H1 (cell line): ENCODE results near the gene PRC1. TPM values are rescaled to one million over a fixed set of nuclear protein-coding genes. Genes with fewer than 3 reads are reported as not detected.
A peak's percentile ranks its signal among the peaks of the same experiment; 100 is the strongest.

Source experiments
- CTCF ChIA-PET: fragments of 300-600 bp; sonication (Branson Sonifier 250); formaldehyde crosslinking; loops from one replicate; lab custom pipeline; 2021; ENCODE audit not compliant: partially characterized antibody; lab: Charles Lee
- POLR2A ChIA-PET: fragments of 300-600 bp; sonication (Branson Sonifier 250); formaldehyde crosslinking; loops from one replicate; lab custom pipeline; 2021; ENCODE audit warnings: inconsistent platforms; ENCODE audit not compliant: partially characterized antibody; lab: Charles Lee
- DNase-seq, 2 experiments: peaks; one replicate each; pipeline versions ENCODE4 v3.0.0 to v3.0.0-alpha.2; 2010 to 2022; ENCODE audit warnings: low spot score in 2 of 2, low read depth in 1 of 2, mixed read lengths in 1 of 2
- FAIRE-seq: peaks from 2 replicates; lab custom pipeline; 2011; peaks lifted over from hg19 to GRCh38; lab: Jason Lieb, UNC
- H2AFZ ChIP-seq: 2 replicates; pipeline ENCODE4 v1.8.1; 2012; ENCODE audit warnings: low read length, inconsistent platforms
- H2AK5ac ChIP-seq: 2 replicates; pipeline ENCODE4 v1.6.1; 2013; ENCODE audit warnings: low read depth, low read length
- H2BK120ac ChIP-seq: replicated peaks from 2 replicates; pipeline ENCODE3; 2013; ENCODE audit warnings: low read depth, low read length, inconsistent platforms
- H2BK12ac ChIP-seq: 2 replicates; pipeline ENCODE4 v1.6.1; 2013; ENCODE audit warnings: low read depth, low read length
- H2BK15ac ChIP-seq: 2 replicates; pipeline ENCODE4 v1.6.1; 2013; ENCODE audit warnings: low read length
- H2BK20ac ChIP-seq: 2 replicates; pipeline ENCODE4 v1.6.1; 2013; ENCODE audit warnings: low read length
- H2BK5ac ChIP-seq: 2 replicates; pipeline ENCODE4 v1.6.1; 2013; ENCODE audit warnings: low read depth, low read length
- H3K14ac ChIP-seq: 2 replicates; pipeline ENCODE4 v1.6.1; 2013; ENCODE audit warnings: inconsistent platforms; ENCODE audit not compliant: insufficient read length
- H3K18ac ChIP-seq: 2 replicates; pipeline ENCODE4 v1.6.1; 2013; ENCODE audit warnings: low read length; ENCODE audit errors: extremely low read depth
- H3K23ac ChIP-seq: 2 replicates; pipeline ENCODE4 v1.6.1; 2013; ENCODE audit warnings: inconsistent platforms; ENCODE audit not compliant: insufficient read length
- H3K23me2 ChIP-seq: 2 replicates; pipeline ENCODE4 v1.6.1; 2013; ENCODE audit warnings: low read depth, low read length
- H3K27ac ChIP-seq: 2 replicates; pipeline ENCODE4 v1.6.1; 2011; ENCODE audit warnings: low read depth, low read length, inconsistent platforms
- H3K27me3 ChIP-seq, 4 experiments: replicated peaks in 1 of 4; 1 replicate in 1 of 4; 2 replicates in 3 of 4; pipeline versions ENCODE4 v1.6.1 to v1.8.1; 2011 to 2013; ENCODE audit warnings: low read length in 3 of 4, mild to moderate bottlenecking in 3 of 4, inconsistent platforms in 2 of 4, mixed read lengths in 2 of 4, moderate library complexity in 1 of 4; ENCODE audit not compliant: control insufficient read depth in 3 of 4, insufficient read depth in 3 of 4; ENCODE audit errors: extremely low read depth in 1 of 4
- H3K36me3 ChIP-seq, 4 experiments: 2 replicates each; pipeline versions ENCODE4 v1.6.1 to v1.8.1; 2011 to 2013; ENCODE audit warnings: mild to moderate bottlenecking in 4 of 4, low read length in 3 of 4, moderate library complexity in 2 of 4, control low read depth in 1 of 4, inconsistent platforms in 1 of 4; ENCODE audit not compliant: insufficient read depth in 4 of 4, control insufficient read depth in 2 of 4
- H3K4ac ChIP-seq: replicated peaks from 2 replicates; pipeline ENCODE3; 2013; ENCODE audit warnings: low read length, low read depth, mixed read lengths, inconsistent platforms; ENCODE audit not compliant: insufficient read length
- H3K4me1 ChIP-seq, 4 experiments: replicated peaks in 1 of 4; 1 replicate in 1 of 4; 2 replicates in 3 of 4; pipeline versions ENCODE4 v1.6.1 to v1.8.1; 2011 to 2013; ENCODE audit warnings: low read length in 3 of 4, inconsistent platforms in 2 of 4, mixed read lengths in 1 of 4; ENCODE audit not compliant: insufficient read depth in 4 of 4, control insufficient read depth in 3 of 4
- H3K4me2 ChIP-seq, 2 experiments: 2 replicates each; pipeline versions ENCODE4 v1.6.1 to v1.8.1; 2011 to 2013; ENCODE audit warnings: low read depth in 2 of 2, low read length in 2 of 2, control low read depth in 1 of 2, inconsistent platforms in 1 of 2, mild to moderate bottlenecking in 1 of 2; ENCODE audit not compliant: insufficient read depth in 1 of 2
- H3K4me3 ChIP-seq, 4 experiments: fragments of 200-600, 300-600 bp in 1 of 4; sonication (generic), shearing (Covaris generic), sonication (Bioruptor Twin) in 1 of 4; 2 replicates each; pipeline versions ENCODE4 v1.5.1 to v1.8.1; 2011 to 2016; ENCODE audit warnings: low read length in 4 of 4, low read depth in 3 of 4, control low read depth in 2 of 4, inconsistent platforms in 2 of 4, mild to moderate bottlenecking in 2 of 4, mixed read lengths in 1 of 4, moderate library complexity in 1 of 4; ENCODE audit not compliant: insufficient read depth in 2 of 4; ENCODE audit errors: extremely low read depth in 1 of 4
- H3K56ac ChIP-seq: replicated peaks from 2 replicates; pipeline ENCODE3; 2013; ENCODE audit warnings: low read depth, mild to moderate bottlenecking, mixed read lengths, low read length, inconsistent platforms; ENCODE audit not compliant: insufficient read length
- H3K79me1 ChIP-seq: 2 replicates; pipeline ENCODE4 v1.6.1; 2013; ENCODE audit warnings: low read depth, low read length, control low read depth
- H3K79me2 ChIP-seq, 2 experiments: 2 replicates each; pipeline versions ENCODE4 v1.6.1 to v1.8.1; 2012 to 2013; ENCODE audit warnings: low read length in 2 of 2, mild to moderate bottlenecking in 2 of 2, inconsistent platforms in 1 of 2; ENCODE audit not compliant: insufficient read depth in 2 of 2, control insufficient read depth in 1 of 2
- H3K9ac ChIP-seq, 4 experiments: replicated peaks in 1 of 4; 1 replicate in 1 of 4; 2 replicates in 3 of 4; pipeline versions ENCODE4 v1.6.1 to v1.8.1; 2011 to 2013; ENCODE audit warnings: low read depth in 3 of 4, low read length in 3 of 4, control low read depth in 2 of 4, mild to moderate bottlenecking in 2 of 4, moderate library complexity in 2 of 4, inconsistent platforms in 1 of 4; ENCODE audit errors: extremely low read depth in 1 of 4
- H3K9me3 ChIP-seq, 2 experiments: 2 replicates each; pipeline versions ENCODE4 v1.6.1 to v1.8.1; 2012 to 2013; ENCODE audit warnings: mild to moderate bottlenecking in 2 of 2, moderate library complexity in 2 of 2, control low read depth in 1 of 2, inconsistent platforms in 1 of 2, low read depth in 1 of 2, low read length in 1 of 2, mixed read lengths in 1 of 2; ENCODE audit not compliant: insufficient read depth in 2 of 2
- H4K20me1 ChIP-seq, 2 experiments: replicated peaks in 1 of 2; 2 replicates each; pipeline versions ENCODE3 to v1.8.1; 2011 to 2013; ENCODE audit warnings: inconsistent platforms in 2 of 2, low read length in 2 of 2, mild to moderate bottlenecking in 1 of 2; ENCODE audit not compliant: insufficient read depth in 2 of 2, control insufficient read depth in 1 of 2
- H4K5ac ChIP-seq: 2 replicates; pipeline ENCODE4 v1.6.1; 2013; ENCODE audit warnings: low read length, low read depth, mixed read lengths, inconsistent platforms; ENCODE audit not compliant: insufficient read length
- H4K8ac ChIP-seq: 2 replicates; pipeline ENCODE4 v1.8.0; 2013; ENCODE audit warnings: mild to moderate bottlenecking, moderate library complexity, low read length, inconsistent platforms; ENCODE audit not compliant: insufficient read depth; ENCODE audit errors: extremely low read depth
- H4K91ac ChIP-seq: replicated peaks from 2 replicates; pipeline ENCODE3; 2013; ENCODE audit warnings: low read length, mixed read lengths, inconsistent platforms; ENCODE audit not compliant: insufficient read length
- ASH2L ChIP-seq: fragments of 200-600, 300-600 bp; sonication (generic); IDR thresholded peaks from one replicate; pipeline ENCODE4 v1.7.1; 2017; ENCODE audit warnings: low read length
- JUN ChIP-seq: IDR thresholded peaks from 2 replicates; pipeline ENCODE4 v1.6.1; 2011; ENCODE audit warnings: low read depth, mild to moderate bottlenecking, improper control_type of control experiment, low read length
- KDM1A ChIP-seq: fragments of 200-600, 300-600 bp; sonication (generic); IDR thresholded peaks from 2 replicates; pipeline ENCODE4 v1.7.1; 2016; ENCODE audit warnings: mild to moderate bottlenecking, low read length, borderline replicate concordance
- POLR2A ChIP-seq, 2 experiments: IDR thresholded peaks; 1 replicate in 1 of 2; 2 replicates in 1 of 2; pipeline ENCODE4 v1.6.1; 2011; ENCODE audit warnings: low read depth in 2 of 2, low read length in 2 of 2, mild to moderate bottlenecking in 2 of 2; ENCODE audit errors: control extremely low read depth in 1 of 2
- SIX5 ChIP-seq: IDR thresholded peaks from 2 replicates; pipeline ENCODE4 v1.6.1; 2011; ENCODE audit warnings: mild to moderate bottlenecking, low read depth, low read length
- WGBS, 2 experiments: shearing (Covaris generic) in 1 of 2; methylation state at CpG; one replicate each; pipeline versions ENCODE4 v1.1.6 to v1.1.7; 2013 to 2015; ENCODE audit warnings: low lambda C conversion rate in 2 of 2, mixed read lengths in 2 of 2, inconsistent platforms in 1 of 2, low coverage in 1 of 2, missing lambda C conversion rate in 1 of 2; ENCODE audit not compliant: insufficient replicate concordance in 2 of 2, insufficient coverage in 1 of 2, insufficient read length in 1 of 2; ENCODE audit errors: extremely low coverage in 1 of 2, missing lambda C conversion rate in 1 of 2; 5-methylcytosine and 5-hydroxymethylcytosine counted together
- polyA plus RNA-seq, 7 experiments: library from polyadenylated mRNA; depleted of rRNA in 3 of 7; stranded (reverse) in 5 of 7; unstranded in 2 of 7; fragments of >200 nt in 5 of 7; fragments of 200-250 nt in 2 of 7; gene quantifications; 1 replicate in 5 of 7; 2 replicates in 1 of 7; 4 replicates in 1 of 7; pipeline versions ENCODE4 v1.2.1 to v1.2.3, GENCODE V29; 2011 to 2013; ENCODE audit warnings: missing spikeins in 2 of 7, mixed read lengths in 2 of 7
- total RNA-seq: library from RNA; stranded (reverse); fragmentation: NEBNext Ultra II Directional; extraction: Animal tissue kit (Norgen Biotek cat#: 25700); gene quantifications from 2 replicates; pipeline ENCODE4 v1.2.1, GENCODE V29; 2021

PRC1 gene
- total and polyA plus RNA-seq, 2 of the 8 experiments (the other 6 are each of a cell fraction or from before 2014, with no cell fraction given) = 90.7 to 181 TPM

- H2BK5ac ChIP-seq = no peak overlapping the region
- no peak overlapping the region for H2AFZ ChIP-seq
- H3K9ac ChIP-seq = no peak overlapping the region
Measured at GRCh38 chr15:90930861-90931574, 63.3 kb downstream of the PRC1 start.

More at GRCh38 chr15:90930861-90931574, 63.3 kb downstream of the PRC1 start:
- Histone ChIP-seq H3K27me3 (0 out of 7 replicates have a peak, but pooled peaks cover 0 to 4% (median 0%) of the 10 kb centered on the region in 4 experiments), H4K5ac (no peak overlapping the region), H2BK12ac (no peak overlapping the region), H4K8ac (peak overlapping the region; percentile 5; the same call in 1 of the 2 replicates), H4K20me1 (no peaks in the 10 kb centered on the region), H3K23me2 (peaks cover 11% of the 10 kb centered on the region; the same call in 1 of the 2 replicates), H3K79me2 (no peaks in the 10 kb centered on the region), H3K56ac (no peak overlapping the region), H2BK20ac (no peak overlapping the region), H2AK5ac (no peak overlapping the region), H4K91ac (no peak overlapping the region), H2BK15ac (no peak overlapping the region), H3K18ac (no peak overlapping the region), H3K79me1 (no peaks in the 10 kb centered on the region; the same call in 1 of the 2 replicates), H3K4me2 (peak overlapping the region; percentile 47 to 93; a peak in 3 of 4 replicates), H3K14ac (no peak overlapping the region), H2BK120ac (no peak overlapping the region), H3K4me1 (peaks cover 0 to 10% (median 5%) of the 10 kb centered on the region in 4 experiments; a peak in 6 of 7 replicates), H3K4me3 (peak overlapping the region in 1 of 4 experiments; percentile 82; a peak in 1 of 8 replicates), H3K4ac (no peak overlapping the region), H3K36me3 (no peaks in the 10 kb centered on the region), H3K9me3 (no peaks in the 10 kb centered on the region), H3K27ac (no peak overlapping the region), H3K23ac (no peak overlapping the region)
- DNase-seq (no peak), FAIRE-seq (no peak)
- POLR2A ChIA-PET = interaction anchor here (0.8 to 5.0 kb wide), 8 partner anchors 10 to 261 kb away, joined by 3 to 24 read pairs (median 3); partner anchors contain the start of genes BLM and MAN2A2
- CTCF ChIA-PET = interaction anchor here (0.6 to 20.7 kb wide), 37 partner anchors 9 to 922 kb away, joined by 3 to 306 read pairs (median 6); partner anchors contain the start of genes FES, FURIN, MAN2A2 and RCCD1
- TF ChIP-seq KDM1A = no peak
- TF ChIP-seq JUN = no peak
- TF ChIP-seq POLR2A (IDR thresholded peaks at IDR 0.05; ENCODE audit: control extremely low read depth in 1 of 2, low read depth in 2 of 2, low read length in 2 of 2) = no peak
- TF ChIP-seq SIX5 = no peak
- no peak for TF ChIP-seq ASH2L
- 92% methylated on average over 15 of the region's 15 CpGs; no CpG with 5 or more reads in 1 of the 2 experiments for WGBS, 2 experiments
